Testis (tissue), 2 donors: ENCODE results near the gene NRG2.

Experiments
- POLR2A ChIP-seq: fragments of 450-650 bp; IDR thresholded peaks from one replicate; pipeline ENCODE4 v1.6.1; 2017; ENCODE audit warnings: antibody characterized with exemption, mild to moderate bottlenecking, moderate library complexity
- TF ChIP-seq, protein P1 (sequence below), 3 experiments: fragments of 450-650 bp in 2 of 3; fragments of 200-600 bp in 1 of 3; sonication (generic) in 1 of 3; IDR thresholded peaks; one replicate each; pipeline ENCODE4 v1.5.1; 2016 to 2019; ENCODE audit warnings: antibody characterized with exemption in 3 of 3, mild to moderate bottlenecking in 2 of 3, moderate library complexity in 1 of 3

DNA sequence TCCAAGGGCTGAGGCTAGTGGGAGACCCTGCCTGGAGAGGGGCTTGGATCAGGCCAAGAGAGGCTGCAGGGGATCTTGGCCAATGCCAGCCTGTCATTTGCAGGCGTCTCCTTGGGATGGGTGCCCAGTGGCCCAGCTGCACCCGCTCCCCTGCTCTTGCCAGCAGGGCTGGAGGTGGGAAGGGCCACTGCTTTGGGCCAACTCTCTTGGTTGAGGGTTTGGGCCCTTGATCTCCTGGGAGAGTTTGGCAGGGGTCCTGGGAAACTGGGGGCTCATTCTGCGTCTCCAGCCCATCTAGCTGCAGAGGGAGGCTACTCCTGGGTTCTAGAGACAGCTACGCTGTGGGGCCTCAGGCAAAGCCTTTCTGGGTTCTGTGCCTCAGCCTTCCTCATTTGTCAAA, 237.0 kb downstream of the NRG2 start:
- TF ChIP-seq, protein P1, sequence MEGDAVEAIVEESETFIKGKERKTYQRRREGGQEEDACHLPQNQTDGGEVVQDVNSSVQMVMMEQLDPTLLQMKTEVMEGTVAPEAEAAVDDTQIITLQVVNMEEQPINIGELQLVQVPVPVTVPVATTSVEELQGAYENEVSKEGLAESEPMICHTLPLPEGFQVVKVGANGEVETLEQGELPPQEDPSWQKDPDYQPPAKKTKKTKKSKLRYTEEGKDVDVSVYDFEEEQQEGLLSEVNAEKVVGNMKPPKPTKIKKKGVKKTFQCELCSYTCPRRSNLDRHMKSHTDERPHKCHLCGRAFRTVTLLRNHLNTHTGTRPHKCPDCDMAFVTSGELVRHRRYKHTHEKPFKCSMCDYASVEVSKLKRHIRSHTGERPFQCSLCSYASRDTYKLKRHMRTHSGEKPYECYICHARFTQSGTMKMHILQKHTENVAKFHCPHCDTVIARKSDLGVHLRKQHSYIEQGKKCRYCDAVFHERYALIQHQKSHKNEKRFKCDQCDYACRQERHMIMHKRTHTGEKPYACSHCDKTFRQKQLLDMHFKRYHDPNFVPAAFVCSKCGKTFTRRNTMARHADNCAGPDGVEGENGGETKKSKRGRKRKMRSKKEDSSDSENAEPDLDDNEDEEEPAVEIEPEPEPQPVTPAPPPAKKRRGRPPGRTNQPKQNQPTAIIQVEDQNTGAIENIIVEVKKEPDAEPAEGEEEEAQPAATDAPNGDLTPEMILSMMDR (IDR thresholded peaks at IDR 0.05): no peak
- no peak for TF ChIP-seq POLR2A
